PC-3 (cell line): ENCODE data around the gene MACROD2.

Experiments
- CTCF ChIP-seq: fragments of 300-600 bp; sonication (generic); conservative IDR thresholded peaks from 2 replicates; pipeline ENCODE4 v1.5.1; 2017; ENCODE audit warnings: antibody characterized with exemption, low read depth, mild to moderate bottlenecking, low read length
- EZH2 ChIP-seq: fragments of 300-600 bp; sonication (generic); IDR thresholded peaks from one replicate; pipeline ENCODE4 v1.6.1; 2017; ENCODE audit warnings: antibody characterized with exemption, mild to moderate bottlenecking, low read length; ENCODE audit not compliant: unreplicated experiment

- no peak for TF ChIP-seq CTCF
- no peak for TF ChIP-seq EZH2
These were observed 1663.0 kb downstream of the MACROD2 start for GRCh38 chr20:15658295-15658694.
